Hypothalamus (tissue), 51 donors: ENCODE results near the gene UGT1A6.

ENCODE experiments used
- DNase-seq, 51 donors: peaks; one replicate each; lab custom pipeline; 2025; lab: John Stamatoyannopoulos, UW

Gene UGT1A6

GRCh38 chr2:233761040-233761769 lies 68.5 kb downstream of the UGT1A6 start:
- no peak for DNase-seq

- DNase-seq: no peak
These were observed 71.6 kb downstream of the UGT1A6 start for GRCh38 chr2:233764264-233764663.

GRCh38 chr2:233764761-233765160 lies 72.1 kb downstream of the UGT1A6 start:
- DNase-seq: no peak

- DNase-seq: no peak
These were observed 73.7 kb downstream of the UGT1A6 start for GRCh38 chr2:233766416-233766815.

GRCh38 chr2:233768076-233768475 lies 75.4 kb downstream of the UGT1A6 start:
- DNase-seq: no peak

GRCh38 chr2:233769260-233769659 lies 76.6 kb downstream of the UGT1A6 start:
- DNase-seq: no peak

- no peak for DNase-seq
These were observed 79.5 kb downstream of the UGT1A6 start for GRCh38 chr2:233772153-233772552.

GRCh38 chr2:233772583-233772982 lies 79.9 kb downstream of the UGT1A6 start:
- no peak for DNase-seq

- no peak for DNase-seq
These were observed 81.2 kb downstream of the UGT1A6 start for GRCh38 chr2:233773854-233774253.

GRCh38 chr2:233775414-233775813 lies 82.7 kb downstream of the UGT1A6 start:
- DNase-seq: no peak

GRCh38 chr2:233778030-233778429 lies 85.3 kb downstream of the UGT1A6 start, which contains the start of gene MROH2A:
Gene MROH2A (plus strand): TSS chr2:233778330. CDS start chr2:233779359, 1,029 bp downstream.
- DNase-seq: no peak

GRCh38 chr2:233779722-233780121 lies 87.0 kb downstream of the UGT1A6 start:
- DNase-seq: no peak

- DNase-seq: no peak
These were observed 88.1 kb downstream of the UGT1A6 start for GRCh38 chr2:233780771-233781170.

- DNase-seq: no peak
These were observed 96.9 kb downstream of the UGT1A6 start for GRCh38 chr2:233789554-233789953.

- DNase-seq: no peak
These were observed 98.6 kb downstream of the UGT1A6 start for GRCh38 chr2:233791151-233791882.

GRCh38 chr2:233791883-233792329 lies 99.2 kb downstream of the UGT1A6 start:
- no peak for DNase-seq

GRCh38 chr2:233792720-233793119 lies 100.0 kb downstream of the UGT1A6 start:
- no peak for DNase-seq

- peak in 1 of 51 donors; percentile 5 for DNase-seq
These were observed 100.9 kb downstream of the UGT1A6 start for GRCh38 chr2:233793465-233794127.

GRCh38 chr2:233794128-233794658 lies 101.5 kb downstream of the UGT1A6 start:
- DNase-seq: no peak

- DNase-seq: no peak
These were observed 103.1 kb downstream of the UGT1A6 start for GRCh38 chr2:233795735-233796171.

GRCh38 chr2:233796254-233796653 lies 103.6 kb downstream of the UGT1A6 start:
- no peak for DNase-seq
